Endodermal cell (in vitro differentiated cells): Measurements from ENCODE around the gene TSHZ2. TPM values are rescaled to one million over a fixed set of nuclear protein-coding genes. Genes with fewer than 3 reads are reported as not detected.

ENCODE experiments used
- DNase-seq: peaks from one replicate; pipeline ENCODE4 v3.0.0-alpha.2; 2017
- H3K27ac ChIP-seq: 2 replicates; pipeline ENCODE4 v1.5.1; 2013; ENCODE audit warnings: mild to moderate bottlenecking, low read depth, low read length, moderate library complexity
- H3K27me3 ChIP-seq: 2 replicates; pipeline ENCODE4 v1.6.1; 2013; ENCODE audit warnings: mild to moderate bottlenecking, low read length, moderate library complexity; ENCODE audit not compliant: insufficient read depth, control insufficient read depth, poor library complexity, severe bottlenecking
- H3K36me3 ChIP-seq: 2 replicates; pipeline ENCODE4 v1.7.0; 2013; ENCODE audit warnings: mild to moderate bottlenecking, low read length, moderate library complexity; ENCODE audit not compliant: control insufficient read depth, insufficient read depth
- H3K4me1 ChIP-seq: one replicate; pipeline ENCODE4 v1.7.0; 2013; ENCODE audit warnings: low read length; ENCODE audit not compliant: control insufficient read depth, insufficient read depth
- H3K4me3 ChIP-seq: 2 replicates; pipeline ENCODE4 v1.5.1; 2013; ENCODE audit warnings: mild to moderate bottlenecking, low read length, moderate library complexity
- H3K9ac ChIP-seq: 2 replicates; pipeline ENCODE4 v1.6.1; 2013; ENCODE audit warnings: mild to moderate bottlenecking, low read length, moderate library complexity; ENCODE audit not compliant: poor library complexity, severe bottlenecking; ENCODE audit errors: extremely low read depth
- H3K9me3 ChIP-seq: 2 replicates; pipeline ENCODE4 v1.6.1; 2013; ENCODE audit warnings: mild to moderate bottlenecking, low read length, moderate library complexity; ENCODE audit not compliant: control insufficient read depth
- H3K27ac Mint-ChIP-seq: 2 replicates; pipeline ENCODE4 v1.8.0; 2020; ENCODE audit warnings: mixed read lengths
- H3K27me3 Mint-ChIP-seq: 2 replicates; pipeline ENCODE4 v1.8.0; 2021; ENCODE audit warnings: mild to moderate bottlenecking, mixed read lengths; ENCODE audit not compliant: insufficient read depth
- H3K36me3 Mint-ChIP-seq: 2 replicates; pipeline ENCODE4 v1.8.0; 2020; ENCODE audit warnings: low read depth, mixed read lengths
- H3K4me1 Mint-ChIP-seq: 2 replicates; pipeline ENCODE4 v1.8.0; 2020; ENCODE audit warnings: mixed read lengths
- H3K4me3 Mint-ChIP-seq: 2 replicates; pipeline ENCODE4 v1.8.0; 2020; ENCODE audit warnings: mild to moderate bottlenecking, moderate library complexity, mixed read lengths
- H3K9me3 Mint-ChIP-seq: 2 replicates; pipeline ENCODE4 v1.8.0; 2020; ENCODE audit warnings: mild to moderate bottlenecking, mixed read lengths
- WGBS, 2 experiments: methylation state at CpG; one replicate each; pipeline versions ENCODE4 v1.1.5 to v1.1.7; 2013; ENCODE audit warnings: missing lambda C conversion rate in 2 of 2, mixed read lengths in 1 of 2; ENCODE audit not compliant: insufficient coverage in 1 of 2, insufficient read length in 1 of 2; 5-methylcytosine and 5-hydroxymethylcytosine counted together
- total RNA-seq, 2 donors: library from RNA; stranded (reverse); fragmentation: NEBNext Ultra II Directional in 1 of 2; extraction: Animal tissue kit (Norgen Biotek cat#: 25700) in 1 of 2; gene quantifications; 2 replicates in 1 of 2; 3 replicates in 1 of 2; pipeline ENCODE4 v1.2.1, GENCODE V29; 2021
- TF ChIP-seq, protein P1 (sequence below): fragments of 200-600 bp; sonication (generic); conservative IDR thresholded peaks from 2 replicates; pipeline ENCODE4 v1.5.0; 2021; ENCODE audit warnings: antibody characterized with exemption, mild to moderate bottlenecking

Gene TSHZ2
- total RNA-seq, 2 donors from 2014 or later: 0.07 to 0.31 TPM

DNA sequence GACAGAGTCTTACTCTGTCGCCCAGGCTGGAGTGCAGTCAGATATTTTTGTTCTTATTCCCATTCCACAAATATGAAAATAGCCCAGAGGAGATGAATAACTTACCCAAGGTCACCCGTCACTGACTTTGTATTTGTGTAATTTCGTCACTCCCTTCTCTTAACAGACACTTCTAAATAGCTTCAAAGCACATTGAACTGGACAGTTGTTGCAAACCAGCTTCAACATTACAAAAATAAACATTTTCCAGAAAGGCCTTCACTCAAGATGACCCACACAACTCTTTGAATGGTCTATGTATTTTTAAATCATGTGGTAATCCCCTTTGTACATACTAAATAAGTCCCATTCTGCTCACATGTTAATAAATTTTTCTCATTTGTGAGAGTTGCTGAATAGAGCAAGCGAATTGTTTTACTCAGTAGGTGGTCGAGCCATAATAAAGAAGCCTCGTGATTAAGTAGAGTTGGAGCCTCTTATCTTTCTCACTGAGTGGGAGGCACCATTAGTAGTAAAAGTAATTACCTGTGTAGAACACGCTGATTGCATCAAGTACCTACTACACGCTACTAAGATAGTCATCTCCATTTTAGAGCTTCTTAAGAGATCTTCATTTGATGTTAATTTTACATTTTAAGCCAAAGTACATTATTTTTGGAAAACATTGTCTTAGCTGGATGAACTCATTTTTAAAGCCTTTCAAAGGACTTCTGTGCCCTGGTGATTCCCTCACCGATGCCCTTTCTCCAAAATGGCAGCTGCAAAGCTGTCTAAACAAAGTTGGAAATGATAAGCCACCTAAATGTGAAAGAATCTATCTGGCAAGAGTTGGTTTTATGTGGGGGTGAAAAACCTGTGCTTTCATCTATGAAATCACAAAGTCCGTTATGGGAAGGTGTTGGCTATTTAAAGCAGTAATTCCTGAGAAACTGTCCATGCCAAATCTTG lies 110.0 kb downstream of the TSHZ2 start:
- no peaks in the 10 kb centered on the region for H3K36me3 ChIP-seq
- no peak for DNase-seq
- no peak overlapping the region for H3K27ac Mint-ChIP-seq

DNA sequence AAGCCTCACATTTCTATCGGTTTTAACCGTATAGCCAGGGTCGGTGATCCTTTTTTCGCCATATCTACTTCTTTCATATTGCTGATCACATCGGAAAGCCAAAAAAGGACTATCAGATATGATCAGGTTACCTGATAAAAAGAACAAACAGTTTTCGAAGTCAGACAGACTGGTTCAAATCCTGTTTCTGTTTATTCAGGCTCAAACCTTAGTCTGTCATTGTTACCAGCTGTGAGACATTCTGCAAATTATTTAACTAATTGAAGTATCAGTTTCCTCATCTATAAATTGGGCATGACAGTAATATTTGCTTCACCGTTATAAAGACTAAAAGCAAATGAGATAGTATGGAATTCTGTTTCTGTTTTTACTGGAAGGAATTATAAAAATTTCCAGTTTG lies 111.3 kb downstream of the TSHZ2 start:
- no peaks in the 10 kb centered on the region for H3K9me3 Mint-ChIP-seq

More for the DNA sequence above, 110.0 kb downstream of the TSHZ2 start:
- Mint-ChIP-seq H3K36me3 (no peaks in the 10 kb centered on the region), H3K27me3 (no peaks in the 10 kb centered on the region), H3K9me3 (no peaks in the 10 kb centered on the region), H3K4me3 (no peak overlapping the region), H3K4me1 (peaks cover 10% of the 10 kb centered on the region)
- Histone ChIP-seq H3K27me3 (no peaks in the 10 kb centered on the region), H3K27ac (no peak overlapping the region), H3K9me3 (no peaks in the 10 kb centered on the region), H3K9ac (no peak overlapping the region), H3K4me3 (no peak overlapping the region), H3K4me1 (peaks cover 3% of the 10 kb centered on the region)
- TF ChIP-seq, protein P1, sequence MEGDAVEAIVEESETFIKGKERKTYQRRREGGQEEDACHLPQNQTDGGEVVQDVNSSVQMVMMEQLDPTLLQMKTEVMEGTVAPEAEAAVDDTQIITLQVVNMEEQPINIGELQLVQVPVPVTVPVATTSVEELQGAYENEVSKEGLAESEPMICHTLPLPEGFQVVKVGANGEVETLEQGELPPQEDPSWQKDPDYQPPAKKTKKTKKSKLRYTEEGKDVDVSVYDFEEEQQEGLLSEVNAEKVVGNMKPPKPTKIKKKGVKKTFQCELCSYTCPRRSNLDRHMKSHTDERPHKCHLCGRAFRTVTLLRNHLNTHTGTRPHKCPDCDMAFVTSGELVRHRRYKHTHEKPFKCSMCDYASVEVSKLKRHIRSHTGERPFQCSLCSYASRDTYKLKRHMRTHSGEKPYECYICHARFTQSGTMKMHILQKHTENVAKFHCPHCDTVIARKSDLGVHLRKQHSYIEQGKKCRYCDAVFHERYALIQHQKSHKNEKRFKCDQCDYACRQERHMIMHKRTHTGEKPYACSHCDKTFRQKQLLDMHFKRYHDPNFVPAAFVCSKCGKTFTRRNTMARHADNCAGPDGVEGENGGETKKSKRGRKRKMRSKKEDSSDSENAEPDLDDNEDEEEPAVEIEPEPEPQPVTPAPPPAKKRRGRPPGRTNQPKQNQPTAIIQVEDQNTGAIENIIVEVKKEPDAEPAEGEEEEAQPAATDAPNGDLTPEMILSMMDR: no peak
- 80 to 88% methylated on average over 6 to 10 of the region's 10 CpGs for WGBS, 2 experiments

DNA sequence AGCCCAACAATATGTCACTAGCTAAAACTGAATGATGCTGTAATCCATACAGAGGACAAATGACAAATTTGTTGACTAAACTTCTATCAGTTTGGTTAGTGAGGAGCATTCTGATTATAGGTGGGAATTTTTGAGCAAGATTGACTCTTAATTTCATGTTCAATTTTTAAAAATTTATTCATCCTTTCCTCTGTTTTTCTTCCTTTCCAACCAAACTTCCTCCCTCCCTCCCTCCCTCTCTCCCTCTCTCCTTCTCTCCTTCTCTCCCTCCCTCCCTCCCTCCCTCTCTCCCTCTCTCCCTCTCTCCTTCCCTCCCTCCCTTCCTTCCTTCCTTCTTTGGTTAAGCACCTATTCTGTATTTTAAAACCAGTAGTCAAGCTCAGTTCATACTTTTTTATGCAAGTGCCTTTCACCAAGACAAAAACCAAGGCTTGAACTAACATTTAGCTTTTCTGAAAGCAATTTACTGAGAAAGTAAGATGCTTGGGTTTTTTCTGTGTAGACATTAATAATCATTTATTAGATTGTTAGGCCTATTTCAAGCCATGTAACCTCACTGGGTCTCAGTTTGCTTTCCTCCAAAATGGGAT lies 112.3 kb downstream of the TSHZ2 start:
- H3K36me3 ChIP-seq: no peaks in the 10 kb centered on the region
- TF ChIP-seq, protein P1: no peak
- no peak overlapping the region for H3K4me3 Mint-ChIP-seq
- H3K4me1 Mint-ChIP-seq: peaks cover 10% of the 10 kb centered on the region
- H3K9me3 Mint-ChIP-seq: no peaks in the 10 kb centered on the region
- no peaks in the 10 kb centered on the region for H3K27me3 Mint-ChIP-seq
- no peaks in the 10 kb centered on the region for H3K36me3 Mint-ChIP-seq
- H3K4me1 ChIP-seq: peaks cover 3% of the 10 kb centered on the region
- no peak overlapping the region for H3K27ac Mint-ChIP-seq
- no peak for DNase-seq
- no peaks in the 10 kb centered on the region for H3K27me3 ChIP-seq
- no peak overlapping the region for H3K4me3 ChIP-seq
- H3K9ac ChIP-seq: no peak overlapping the region
- no peak overlapping the region for H3K27ac ChIP-seq
- no peaks in the 10 kb centered on the region for H3K9me3 ChIP-seq

More for the DNA sequence above, 111.3 kb downstream of the TSHZ2 start:
- no peaks in the 10 kb centered on the region for H3K27me3 Mint-ChIP-seq
- no peaks in the 10 kb centered on the region for H3K36me3 ChIP-seq
- no peaks in the 10 kb centered on the region for H3K9me3 ChIP-seq
- DNase-seq: no peak
- peaks cover 3% of the 10 kb centered on the region for H3K4me1 ChIP-seq
- no peak overlapping the region for H3K27ac Mint-ChIP-seq
- no peak overlapping the region for H3K4me3 Mint-ChIP-seq
- H3K9ac ChIP-seq: no peak overlapping the region
- no peak overlapping the region for H3K4me3 ChIP-seq
- TF ChIP-seq, protein P1: no peak
- WGBS, 2 experiments: 89 to 92% methylated on average over 6 to 7 of the region's 7 CpGs
- H3K27me3 ChIP-seq: no peaks in the 10 kb centered on the region
- no peaks in the 10 kb centered on the region for H3K36me3 Mint-ChIP-seq
- no peak overlapping the region for H3K27ac ChIP-seq
- peaks cover 10% of the 10 kb centered on the region for H3K4me1 Mint-ChIP-seq
